ENCODE measurements around the gene ELFN1.

ELFN1 gene

GRCh38 chr7:1761097-1761496 lies 91.0 kb downstream of the ELFN1 start:
- Histone ChIP-seq H3K9me3 (ENCODE audit: insufficient read depth, low read length) (no peaks in the 10 kb centered on the region), H3K4me2 (ENCODE audit: low read depth, low read length, poor library complexity, severe bottlenecking) (no peak overlapping the region), H3K9me2 (replicated peaks; ENCODE audit: insufficient read depth, low read length) (no peaks in the 10 kb centered on the region), H3K79me2 (ENCODE audit: insufficient read depth, low read length) (no peaks in the 10 kb centered on the region), H3K4me3 (ENCODE audit: insufficient read depth, low read length, poor library complexity, severe bottlenecking) (no peak overlapping the region), H3K27ac (ENCODE audit: low read depth, low read length) (no peak overlapping the region), H4K20me1 (ENCODE audit: low read depth, low read length) (no peaks in the 10 kb centered on the region), H3K9ac (ENCODE audit: low read length) (no peak overlapping the region), H2AFZ (ENCODE audit: low read depth, low read length, severe bottlenecking) (no peak overlapping the region), H3K36me3 (ENCODE audit: low read length) (no peaks in the 10 kb centered on the region), H3F3A (ENCODE audit: insufficient read depth) (no peaks in the 10 kb centered on the region), H3K27me3 (ENCODE audit: low read length) (no peaks in the 10 kb centered on the region)
- no peak for TF ChIP-seq EZH2phosphoT487 (conservative IDR thresholded peaks at IDR 0.05; ENCODE audit: low read length)
- TF ChIP-seq CTCF (IDR thresholded peaks at IDR 0.05; ENCODE audit: insufficient read depth, low read length, poor library complexity, severe bottlenecking): no peak

DNA sequence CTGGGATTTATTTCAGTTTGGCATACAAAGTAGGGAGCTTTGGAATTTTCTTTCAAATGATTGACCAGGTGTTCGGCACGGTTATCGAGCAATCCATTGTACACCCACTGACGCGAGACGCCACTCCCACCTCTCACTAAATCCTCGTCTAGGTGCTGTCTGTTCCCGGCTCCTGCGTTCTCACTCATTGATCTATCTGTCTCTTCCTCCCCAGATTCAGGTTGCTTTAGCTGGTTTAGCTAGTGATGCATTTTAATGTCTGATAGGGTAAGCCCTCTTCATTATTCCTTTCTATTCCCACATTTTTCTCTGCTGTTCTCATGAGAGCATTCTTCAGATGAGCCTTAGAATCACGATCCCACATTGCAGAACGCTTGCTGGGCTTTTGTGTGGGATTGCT lies 91.7 kb downstream of the ELFN1 start:
- Histone ChIP-seq H2AFZ (ENCODE audit: low read depth, low read length, severe bottlenecking) (no peak overlapping the region), H3K9ac (ENCODE audit: low read length) (no peak overlapping the region), H3K27me3 (ENCODE audit: low read length) (no peaks in the 10 kb centered on the region), H3K9me3 (ENCODE audit: insufficient read depth, low read length) (no peaks in the 10 kb centered on the region), H3K4me3 (ENCODE audit: insufficient read depth, low read length, poor library complexity, severe bottlenecking) (no peak overlapping the region), H3K36me3 (ENCODE audit: low read length) (no peaks in the 10 kb centered on the region), H3F3A (ENCODE audit: insufficient read depth) (no peaks in the 10 kb centered on the region), H3K27ac (ENCODE audit: low read depth, low read length) (no peak overlapping the region), H3K79me2 (ENCODE audit: insufficient read depth, low read length) (no peaks in the 10 kb centered on the region), H3K4me2 (ENCODE audit: low read depth, low read length, poor library complexity, severe bottlenecking) (no peak overlapping the region), H3K9me2 (replicated peaks; ENCODE audit: insufficient read depth, low read length) (no peaks in the 10 kb centered on the region), H4K20me1 (ENCODE audit: low read depth, low read length) (no peaks in the 10 kb centered on the region)
- TF ChIP-seq CTCF (IDR thresholded peaks at IDR 0.05; ENCODE audit: insufficient read depth, low read length, poor library complexity, severe bottlenecking): no peak

GRCh38 chr7:1762238-1762945 lies 92.3 kb downstream of the ELFN1 start:
- no peaks in the 10 kb centered on the region for H3K9me3 ChIP-seq (ENCODE audit: insufficient read depth, low read length)
- H2AFZ ChIP-seq (ENCODE audit: low read depth, low read length, severe bottlenecking): no peak overlapping the region
- TF ChIP-seq CTCF (IDR thresholded peaks at IDR 0.05; ENCODE audit: insufficient read depth, low read length, poor library complexity, severe bottlenecking) (no peak), EZH2phosphoT487 (conservative IDR thresholded peaks at IDR 0.05; ENCODE audit: low read length) (no peak)
- no peak overlapping the region for H3K9ac ChIP-seq (ENCODE audit: low read length)
- H3K36me3 ChIP-seq (ENCODE audit: low read length): no peaks in the 10 kb centered on the region
- H3K9me2 ChIP-seq (replicated peaks; ENCODE audit: insufficient read depth, low read length): no peaks in the 10 kb centered on the region
- H3K27me3 ChIP-seq (ENCODE audit: low read length): no peaks in the 10 kb centered on the region
- H3K4me3 ChIP-seq (ENCODE audit: insufficient read depth, low read length, poor library complexity, severe bottlenecking): no peak overlapping the region
- no peak overlapping the region for H3K27ac ChIP-seq (ENCODE audit: low read depth, low read length)
- no peaks in the 10 kb centered on the region for H3K79me2 ChIP-seq (ENCODE audit: insufficient read depth, low read length)
- no peaks in the 10 kb centered on the region for H3F3A ChIP-seq (ENCODE audit: insufficient read depth)
- H3K4me2 ChIP-seq (ENCODE audit: low read depth, low read length, poor library complexity, severe bottlenecking): no peak overlapping the region
- no peaks in the 10 kb centered on the region for H4K20me1 ChIP-seq (ENCODE audit: low read depth, low read length)
